Measurements from ENCODE around the gene PLA2G6.

- no peak for TF ChIP-seq CTCF (IDR thresholded peaks at IDR 0.05)
- TF ChIP-seq POLR2A (IDR thresholded peaks at IDR 0.05) = no peak
Measured at GRCh38 chr22:38142606-38143005, 39.0 kb downstream of the PLA2G6 start.
